OCI-LY7 (cell line): ENCODE measurements around the gene PARL.

ENCODE experiments used
- EZH2phosphoT487 ChIP-seq: fragments of 200-600 bp; sonication (generic); IDR thresholded peaks from 2 replicates; pipeline ENCODE4 v1.6.1; 2018; ENCODE audit warnings: low read depth, borderline replicate concordance, mild to moderate bottlenecking, mixed run types, antibody characterized with exemption, low read length, moderate library complexity, mixed read lengths
- TF ChIP-seq, protein P1 (sequence below): fragments of 200-600 bp; sonication (generic); conservative IDR thresholded peaks from 2 replicates; pipeline ENCODE4 v1.5.1; 2014; ENCODE audit warnings: mild to moderate bottlenecking, antibody characterized with exemption, low read length, moderate library complexity, mixed read lengths

DNA sequence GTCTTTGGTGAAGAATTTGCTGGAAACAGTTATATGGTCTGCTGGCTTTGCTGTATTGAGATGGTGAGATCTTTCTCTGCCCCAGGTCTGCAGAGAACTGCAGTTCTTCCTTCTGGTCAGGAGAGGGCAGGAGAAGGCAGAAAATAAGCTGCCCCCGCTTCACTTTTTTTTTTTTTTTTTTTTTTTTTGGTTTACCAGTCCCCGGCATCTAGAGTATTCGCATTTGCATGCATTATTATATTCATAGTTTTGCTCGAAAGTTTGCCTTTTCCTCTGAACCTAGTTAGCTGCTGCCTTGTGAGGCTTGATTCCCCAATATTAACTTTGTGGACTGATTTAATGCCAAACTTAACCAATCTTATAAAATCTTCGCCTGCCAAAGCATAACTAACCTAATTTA, 10.6 kb upstream of the PARL start:
- TF ChIP-seq, protein P1, sequence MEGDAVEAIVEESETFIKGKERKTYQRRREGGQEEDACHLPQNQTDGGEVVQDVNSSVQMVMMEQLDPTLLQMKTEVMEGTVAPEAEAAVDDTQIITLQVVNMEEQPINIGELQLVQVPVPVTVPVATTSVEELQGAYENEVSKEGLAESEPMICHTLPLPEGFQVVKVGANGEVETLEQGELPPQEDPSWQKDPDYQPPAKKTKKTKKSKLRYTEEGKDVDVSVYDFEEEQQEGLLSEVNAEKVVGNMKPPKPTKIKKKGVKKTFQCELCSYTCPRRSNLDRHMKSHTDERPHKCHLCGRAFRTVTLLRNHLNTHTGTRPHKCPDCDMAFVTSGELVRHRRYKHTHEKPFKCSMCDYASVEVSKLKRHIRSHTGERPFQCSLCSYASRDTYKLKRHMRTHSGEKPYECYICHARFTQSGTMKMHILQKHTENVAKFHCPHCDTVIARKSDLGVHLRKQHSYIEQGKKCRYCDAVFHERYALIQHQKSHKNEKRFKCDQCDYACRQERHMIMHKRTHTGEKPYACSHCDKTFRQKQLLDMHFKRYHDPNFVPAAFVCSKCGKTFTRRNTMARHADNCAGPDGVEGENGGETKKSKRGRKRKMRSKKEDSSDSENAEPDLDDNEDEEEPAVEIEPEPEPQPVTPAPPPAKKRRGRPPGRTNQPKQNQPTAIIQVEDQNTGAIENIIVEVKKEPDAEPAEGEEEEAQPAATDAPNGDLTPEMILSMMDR, result peak; percentile 92
- no peak for TF ChIP-seq EZH2phosphoT487
